Measurements from ENCODE around the gene SESN2.

SESN2 gene

GRCh38 chr1:28259252-28259933 is at the start of gene SESN2:
Gene SESN2 (plus strand): TSS chr1:28259518. CDS start chr1:28259848, 330 bp downstream.
- peak; percentile 96 for FAIRE-seq

GRCh38 chr1:28209700-28210099 is 49.6 kb upstream of the SESN2 start:
- no peak for FAIRE-seq

- FAIRE-seq = no peak
Measured at GRCh38 chr1:28213315-28213714, 46.0 kb upstream of the SESN2 start.

GRCh38 chr1:28229089-28229488 is 30.2 kb upstream of the SESN2 start:
- FAIRE-seq = no peak

GRCh38 chr1:28229996-28230395 is 29.3 kb upstream of the SESN2 start:
- no peak for FAIRE-seq

GRCh38 chr1:28232558-28233263 is 26.6 kb upstream of the SESN2 start, which contains the start of gene DNAJC8:
Gene DNAJC8 (minus strand): TSS chr1:28233029. CDS start chr1:28232998, 31 bp downstream.
- FAIRE-seq = peak; percentile 61

- no peak for FAIRE-seq
Measured at GRCh38 chr1:28233264-28233606, 26.1 kb upstream of the SESN2 start.

GRCh38 chr1:28235755-28236655 is 23.3 kb upstream of the SESN2 start, which contains the start of gene ATP5IF1:
Gene ATP5IF1 (plus strand): TSS chr1:28236124. CDS start chr1:28236184, 60 bp downstream.
- peak; percentile 88 for FAIRE-seq

- no peak for FAIRE-seq
Measured at GRCh38 chr1:28236656-28237322, 22.5 kb upstream of the SESN2 start.

GRCh38 chr1:28239004-28239403 is 20.3 kb upstream of the SESN2 start:
- FAIRE-seq = no peak

- no peak for FAIRE-seq
Measured at GRCh38 chr1:28240024-28240423, 19.3 kb upstream of the SESN2 start.

- no peak for FAIRE-seq
Measured at GRCh38 chr1:28241638-28242241, 17.6 kb upstream of the SESN2 start.

GRCh38 chr1:28243685-28244311 is 15.5 kb upstream of the SESN2 start:
- no peak for FAIRE-seq

GRCh38 chr1:28244549-28245251 is 14.6 kb upstream of the SESN2 start:
- no peak for FAIRE-seq

GRCh38 chr1:28246427-28246832 is 12.9 kb upstream of the SESN2 start:
- no peak for FAIRE-seq

- FAIRE-seq = no peak
Measured at GRCh38 chr1:28247612-28248272, 11.6 kb upstream of the SESN2 start.

- FAIRE-seq = peak; percentile 41
Measured at GRCh38 chr1:28248273-28249012, 10.9 kb upstream of the SESN2 start.

GRCh38 chr1:28249013-28249865 is 10.1 kb upstream of the SESN2 start:
- no peak for FAIRE-seq

GRCh38 chr1:28249866-28250295 is 9.4 kb upstream of the SESN2 start:
- FAIRE-seq = no peak

Measured in endometrium (tissue), 2 donors.